AG09309 (cell line): ENCODE measurements around the gene GASK1A.
"Not testable (repeated sequence)": the region's sequence is repeated elsewhere in the genome, so short reads cannot be mapped to it uniquely, and the experiment has no call there.

ENCODE experiments used
- DNase-seq: peaks from one replicate; pipeline ENCODE4 v3.0.0-alpha.2; 2010; ENCODE audit warnings: low read depth
- H3K4me3 ChIP-seq: 2 replicates; pipeline ENCODE4 v1.5.1; 2011; ENCODE audit warnings: mild to moderate bottlenecking, low read depth, low read length, moderate library complexity; ENCODE audit not compliant: control insufficient read depth
- CTCF ChIP-seq: IDR thresholded peaks from 2 replicates; pipeline ENCODE4 v1.5.1; 2011; ENCODE audit warnings: mild to moderate bottlenecking, low read depth, low read length, inconsistent platforms; ENCODE audit not compliant: insufficient read depth, control insufficient read depth; ENCODE audit errors: missing control alignments

The GASK1A gene

GRCh38 chr3:43036621-43037423, 57.7 kb downstream of the GASK1A start:
- DNase-seq = no peak
- no peak for TF ChIP-seq CTCF

DNA sequence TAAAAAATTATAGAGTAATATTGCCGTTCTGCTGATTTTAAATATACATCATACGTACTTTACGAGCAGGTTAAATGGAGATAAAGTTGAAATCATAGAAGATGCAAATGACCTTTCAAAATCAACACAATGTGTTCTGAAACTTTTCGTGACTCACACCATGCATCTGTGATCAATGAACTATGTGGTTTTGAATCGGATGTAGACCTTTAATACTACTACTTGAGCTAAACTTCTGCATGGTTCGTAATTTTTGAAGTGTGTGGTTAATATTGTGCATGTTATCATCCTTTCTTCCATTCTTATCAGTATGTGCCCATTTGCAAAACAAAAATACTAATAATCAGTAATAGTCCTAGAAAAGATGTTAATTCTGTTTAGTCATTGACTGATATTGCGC, 58.9 kb downstream of the GASK1A start:
- no peak overlapping the region for H3K4me3 ChIP-seq
- no peak for TF ChIP-seq CTCF
- DNase-seq = no peak

More at GRCh38 chr3:43036621-43037423, 57.7 kb downstream of the GASK1A start:
- no peak overlapping the region for H3K4me3 ChIP-seq

GRCh38 chr3:43041517-43041916, 62.4 kb downstream of the GASK1A start:
- no peak for TF ChIP-seq CTCF
- no peak overlapping the region for H3K4me3 ChIP-seq
- no peak for DNase-seq

DNA sequence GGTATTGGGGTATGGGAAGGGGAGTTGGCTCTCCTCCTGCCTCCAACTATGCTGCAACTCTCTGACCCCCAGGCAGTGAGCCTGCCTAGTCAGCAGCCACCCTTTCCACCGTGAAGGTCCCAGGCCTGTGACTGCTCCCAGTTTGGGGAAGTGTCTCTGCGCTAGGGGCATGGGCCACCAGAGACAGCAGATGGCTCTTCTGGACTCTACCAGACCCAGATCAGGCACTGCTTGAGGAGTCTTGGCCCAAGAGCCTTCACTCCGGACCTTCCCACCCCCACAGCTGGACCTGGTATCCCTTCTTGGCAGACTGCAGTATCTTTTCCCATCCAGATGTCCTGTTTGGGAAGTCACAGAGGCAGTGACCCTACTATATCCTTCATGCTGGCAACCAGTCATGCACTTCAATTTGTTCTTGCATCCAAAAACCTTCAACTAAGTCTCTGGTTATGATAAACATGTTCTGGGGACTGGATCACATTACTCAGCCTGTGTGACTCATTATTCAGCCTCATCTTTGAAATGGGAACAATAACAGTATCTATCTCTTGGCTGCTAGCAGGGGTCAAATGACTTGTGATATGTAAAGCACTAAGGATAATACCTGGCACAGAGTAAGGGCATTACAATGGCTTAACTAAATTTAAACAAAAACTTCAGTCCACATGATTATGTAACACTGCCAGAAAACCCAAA, 64.1 kb downstream of the GASK1A start:
- DNase-seq = no peak
- no peak for TF ChIP-seq CTCF
- no peak overlapping the region for H3K4me3 ChIP-seq

GRCh38 chr3:43043793-43044192, 64.7 kb downstream of the GASK1A start:
- no peak for DNase-seq
- no peak for TF ChIP-seq CTCF
- no peak overlapping the region for H3K4me3 ChIP-seq

DNA sequence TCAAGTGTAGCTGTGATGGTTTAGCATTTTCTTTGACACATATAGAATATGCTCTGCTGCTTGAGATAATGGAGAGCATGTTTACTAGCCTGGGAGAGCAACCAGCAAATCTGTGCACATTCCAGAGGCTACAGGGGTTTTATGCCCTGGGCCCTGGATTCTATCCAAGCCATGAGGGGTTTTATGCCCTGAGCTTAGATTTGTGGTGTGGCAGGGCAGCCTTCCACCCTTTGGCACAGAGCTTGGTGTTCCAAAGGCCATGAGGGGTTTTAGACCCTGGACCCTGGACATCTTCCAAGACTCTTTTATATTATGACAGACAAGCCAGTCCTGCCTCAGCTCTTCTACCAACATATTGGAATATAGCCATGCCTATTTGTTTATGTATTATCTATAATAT, 66.0 kb downstream of the GASK1A start:
- DNase-seq, H3K4me3 ChIP-seq: not testable (repeated sequence)

GRCh38 chr3:43046583-43046982, 67.5 kb downstream of the GASK1A start:
- no peak overlapping the region for H3K4me3 ChIP-seq
- no peak for DNase-seq
- no peak for TF ChIP-seq CTCF
